T47D (cell line): ENCODE results near the gene ITFG1.
"Not testable (repeated sequence)": the region's sequence is repeated elsewhere in the genome, so short reads cannot be mapped to it uniquely, and the experiment has no call there.

Source experiments
- DNase-seq, 2 experiments: peaks; one replicate each; pipeline versions ENCODE4 v3.0.0 to v3.0.0-alpha.2; 2011 to 2012; ENCODE audit warnings: low read depth in 1 of 2, low spot score in 1 of 2
- JUND ChIP-seq: IDR thresholded peaks from 2 replicates; pipeline ENCODE4 v1.6.1; 2012; ENCODE audit warnings: low read depth
- in situ Hi-C: cut with HindIII; loops from 2 replicates; pipeline ENCODE4 v1.10.0; 2016; ENCODE audit warnings: low sequenced_read_pairs, low pct_unique_long_range_greater_than_20kb

ITFG1 gene

DNA sequence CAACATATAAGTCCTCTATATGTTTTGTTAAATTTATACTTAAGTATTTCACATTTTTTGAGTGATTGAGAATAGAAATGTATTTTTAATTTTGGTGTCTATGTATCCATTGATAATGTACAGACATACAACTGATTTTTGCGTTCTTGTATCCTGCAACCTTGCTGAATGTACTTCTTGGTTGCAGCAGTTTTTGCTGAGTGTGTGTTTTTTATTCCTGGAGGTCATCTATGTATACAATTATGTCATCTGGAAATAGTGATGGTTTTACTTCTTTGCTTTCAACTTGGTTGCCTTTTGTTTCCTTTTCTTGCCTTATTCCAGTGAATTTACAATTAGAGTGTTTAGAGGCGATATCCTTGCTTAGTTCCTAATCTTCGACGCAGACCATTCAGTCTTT, 249.6 kb downstream of the ITFG1 start:
- TF ChIP-seq JUND: no peak
- DNase-seq: no peak
- in situ Hi-C loops: no loop called here

DNA sequence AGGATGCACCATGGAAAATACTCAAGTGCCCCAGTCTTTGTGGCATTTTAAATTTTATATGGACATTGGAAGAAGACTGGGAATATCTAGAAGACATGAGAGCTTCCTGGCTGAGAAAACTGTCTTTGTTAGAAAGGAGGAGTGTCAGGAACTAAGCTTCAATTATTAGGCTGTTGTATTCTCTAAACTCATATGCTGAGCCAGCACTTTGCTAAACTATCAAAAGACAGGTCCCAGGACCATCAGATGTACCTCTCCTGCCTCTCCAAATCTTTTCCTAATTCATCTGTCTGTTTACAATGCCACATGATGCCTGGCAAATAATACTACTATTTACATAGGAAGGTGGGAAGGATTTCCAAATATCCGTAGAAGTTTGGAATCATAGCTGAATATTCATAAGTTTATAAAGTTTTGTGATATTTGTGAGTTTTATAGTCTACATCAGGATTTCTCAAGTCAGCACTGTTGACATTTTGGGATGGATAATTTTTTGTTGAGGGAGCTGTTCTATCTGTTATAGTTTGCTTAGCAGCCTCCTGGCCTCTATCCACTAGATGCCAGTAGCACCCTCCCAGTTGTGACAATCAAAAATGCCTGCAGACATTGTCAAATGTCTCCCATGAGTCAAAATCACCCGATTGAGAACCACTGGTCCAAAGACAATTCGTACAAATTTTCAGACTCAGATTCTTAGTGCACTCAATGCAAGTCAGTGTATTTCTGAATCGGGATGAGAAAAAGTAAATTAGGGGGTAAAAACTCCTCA, 255.9 kb downstream of the ITFG1 start:
- DNase-seq: peak in 1 of 2 experiments; percentile 3
- no peak for TF ChIP-seq JUND
- in situ Hi-C loops: no loop called here

DNA sequence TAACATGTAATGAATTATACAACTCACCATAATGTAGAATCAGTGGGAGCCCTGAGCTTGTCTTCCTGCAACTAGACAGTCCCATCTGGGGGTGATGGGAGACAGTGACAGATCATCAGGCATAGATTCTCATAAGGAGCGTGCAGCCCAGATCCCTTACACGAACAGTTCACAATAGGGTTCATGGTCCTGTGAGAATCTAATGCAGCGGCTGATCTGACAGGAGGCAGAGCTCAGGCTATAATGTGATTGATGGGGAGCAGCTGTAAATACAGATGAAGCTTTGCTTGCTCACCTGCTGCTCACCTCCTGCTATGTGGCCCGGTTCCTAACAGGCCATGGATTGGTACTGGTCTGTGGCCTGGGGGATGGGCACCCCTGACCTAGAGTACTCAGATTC, 257.4 kb downstream of the ITFG1 start:
- not testable (repeated sequence) for DNase-seq

DNA sequence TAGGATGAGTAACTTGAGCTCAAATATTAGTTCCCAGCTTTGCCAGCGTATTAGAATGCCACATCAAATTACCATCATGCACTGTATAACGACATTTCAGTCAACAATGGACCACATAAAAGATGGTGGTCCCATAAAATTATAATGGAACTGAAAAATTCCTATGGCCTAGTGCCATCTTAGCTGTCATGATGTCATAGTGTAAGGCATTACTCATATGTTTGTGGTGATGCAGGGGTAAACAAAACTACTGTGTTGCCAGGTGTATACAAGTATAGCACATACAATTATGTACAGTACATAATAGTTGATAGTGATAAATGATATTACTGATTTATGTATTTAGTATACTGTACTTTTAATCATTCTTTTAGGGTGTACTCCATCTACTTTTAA, 262.7 kb downstream of the ITFG1 start:
- DNase-seq: no peak
- no peak for TF ChIP-seq JUND
- in situ Hi-C loops: no loop called here

More for the DNA sequence above, 257.4 kb downstream of the ITFG1 start:
- in situ Hi-C loops: not testable (repeated sequence)

DNA sequence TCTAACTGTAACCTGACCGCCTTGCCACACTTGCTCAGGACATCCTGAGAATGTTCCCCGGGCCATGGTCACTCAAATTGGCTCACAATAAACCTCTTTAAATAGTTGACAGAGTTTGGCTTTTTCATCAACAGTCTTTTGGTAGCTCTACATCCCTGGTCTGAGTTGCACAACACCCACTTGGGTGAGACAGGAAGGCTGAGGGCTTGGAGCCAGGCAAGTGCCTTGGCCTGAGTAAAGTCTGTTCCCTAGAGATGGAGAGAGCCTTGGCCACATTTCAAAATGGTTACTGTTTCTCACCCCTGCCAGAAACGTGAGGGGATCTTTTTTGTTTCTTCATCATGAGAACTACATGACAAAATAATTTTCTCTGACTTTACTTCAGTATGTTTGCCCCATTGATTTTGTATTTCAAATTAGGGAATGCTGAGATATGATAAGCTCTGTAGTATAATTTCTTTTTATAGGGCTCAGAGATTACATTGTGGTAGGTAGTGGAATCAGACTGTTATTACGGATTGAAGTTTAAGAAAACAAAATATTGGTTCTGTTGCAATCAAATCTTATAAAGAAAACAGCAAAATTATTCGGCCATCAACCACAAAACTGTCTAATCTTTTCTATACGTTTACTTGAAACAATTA, 263.2 kb downstream of the ITFG1 start:
- TF ChIP-seq JUND: no peak
- in situ Hi-C loops: no loop called here
- DNase-seq: no peak

DNA sequence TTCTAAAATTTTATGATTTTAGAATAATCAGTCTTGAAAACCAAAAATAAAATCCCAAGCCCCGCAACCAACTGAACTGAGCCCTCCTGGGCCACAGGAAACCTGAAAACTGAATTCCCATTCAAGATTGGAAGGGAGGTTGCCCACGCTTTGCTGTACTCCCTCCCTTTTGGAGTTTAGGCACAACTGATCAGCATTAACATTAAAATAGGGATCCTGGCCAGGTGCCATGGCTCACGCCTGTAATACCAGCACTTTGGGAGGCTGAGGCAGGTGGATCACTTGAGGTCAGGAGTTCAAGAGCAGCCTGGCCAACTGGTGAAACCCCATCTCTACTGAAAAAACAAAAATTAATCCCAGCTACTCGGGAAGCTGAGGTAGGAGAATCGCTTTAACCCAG, 264.4 kb downstream of the ITFG1 start:
- DNase-seq: no peak
- TF ChIP-seq JUND: no peak
- in situ Hi-C loops: no loop called here

DNA sequence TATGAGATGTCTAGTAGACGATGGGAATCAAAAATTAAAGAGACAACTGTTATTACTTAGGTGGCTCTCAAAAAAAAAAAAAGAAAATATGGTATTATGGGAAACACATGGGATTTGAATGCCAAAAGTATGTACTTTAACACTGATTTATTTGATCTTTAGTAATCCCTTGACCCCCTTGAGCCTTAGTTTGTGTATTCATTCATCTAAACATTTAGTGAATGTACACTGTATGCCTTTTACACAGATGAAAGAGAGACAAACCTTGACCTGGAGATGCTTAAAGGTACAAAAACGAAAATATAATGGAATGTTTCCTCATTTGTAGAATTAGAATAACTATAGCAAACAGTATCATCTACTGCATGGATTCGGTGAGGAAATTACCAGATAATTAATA, 278.5 kb downstream of the ITFG1 start:
- in situ Hi-C loops: no loop called here
- TF ChIP-seq JUND: no peak

DNA sequence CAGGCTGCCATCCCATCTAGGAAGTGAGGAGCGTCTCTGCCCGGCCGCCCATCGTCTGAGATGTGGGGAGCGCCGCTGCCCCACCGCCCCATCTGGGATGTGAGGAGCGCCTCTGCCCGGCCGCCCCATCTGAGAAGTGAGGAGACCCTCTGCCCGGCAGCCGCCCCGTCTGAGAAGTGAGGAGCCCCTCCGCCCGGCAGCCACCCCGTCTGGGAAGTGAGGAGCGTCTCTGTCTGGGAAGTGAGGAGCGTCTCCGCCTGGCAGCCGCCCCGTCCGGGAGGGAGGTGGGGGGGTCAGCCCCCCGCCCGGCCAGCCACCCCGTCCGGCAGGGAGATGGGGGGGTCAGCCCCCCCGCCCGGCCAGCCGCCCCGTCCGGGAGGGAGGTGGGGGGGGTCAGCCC, 279.8 kb downstream of the ITFG1 start:
- in situ Hi-C loops, DNase-seq: not testable (repeated sequence)

More for the DNA sequence above, 278.5 kb downstream of the ITFG1 start:
- no peak for DNase-seq

DNA sequence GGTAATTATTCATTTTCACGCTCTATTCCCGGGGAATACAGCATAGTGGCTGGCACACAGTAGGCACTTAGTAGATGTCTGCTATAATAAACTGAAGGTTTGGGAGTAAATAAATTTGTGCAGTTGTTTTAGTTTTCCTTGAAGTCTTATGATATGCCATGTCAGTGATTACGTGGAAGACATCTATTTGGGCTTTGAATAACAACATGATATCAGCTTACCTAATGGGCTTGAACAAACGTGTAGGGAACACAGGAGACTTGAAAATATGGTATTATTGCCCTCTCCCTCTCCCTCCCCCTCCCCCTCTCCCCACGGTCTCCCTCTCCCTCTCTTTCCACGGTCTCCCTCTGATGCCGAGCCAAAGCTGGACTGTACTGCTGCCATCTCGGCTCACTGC, 280.8 kb downstream of the ITFG1 start:
- no peak for DNase-seq
- no peak for TF ChIP-seq JUND
- in situ Hi-C loops: no loop called here

DNA sequence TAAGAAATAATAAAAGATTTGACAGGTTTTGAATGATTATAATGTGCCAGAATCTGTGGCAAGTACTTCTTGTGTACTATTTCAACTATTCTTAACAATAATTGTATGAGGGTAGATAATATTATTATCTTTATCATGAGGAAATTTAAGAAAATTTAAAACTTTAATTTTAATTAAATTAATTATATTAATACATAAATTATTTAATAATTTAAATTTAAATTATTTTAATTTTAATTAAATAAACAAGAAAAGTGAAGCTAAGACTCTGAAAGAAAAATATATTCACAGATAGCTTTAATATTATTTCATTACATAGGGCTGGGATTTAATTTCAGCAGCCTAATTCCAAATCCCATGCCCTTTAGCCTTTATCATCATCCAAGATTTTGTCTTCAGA, 285.7 kb downstream of the ITFG1 start:
- in situ Hi-C loops: no loop called here
- no peak for DNase-seq
- TF ChIP-seq JUND: no peak

DNA sequence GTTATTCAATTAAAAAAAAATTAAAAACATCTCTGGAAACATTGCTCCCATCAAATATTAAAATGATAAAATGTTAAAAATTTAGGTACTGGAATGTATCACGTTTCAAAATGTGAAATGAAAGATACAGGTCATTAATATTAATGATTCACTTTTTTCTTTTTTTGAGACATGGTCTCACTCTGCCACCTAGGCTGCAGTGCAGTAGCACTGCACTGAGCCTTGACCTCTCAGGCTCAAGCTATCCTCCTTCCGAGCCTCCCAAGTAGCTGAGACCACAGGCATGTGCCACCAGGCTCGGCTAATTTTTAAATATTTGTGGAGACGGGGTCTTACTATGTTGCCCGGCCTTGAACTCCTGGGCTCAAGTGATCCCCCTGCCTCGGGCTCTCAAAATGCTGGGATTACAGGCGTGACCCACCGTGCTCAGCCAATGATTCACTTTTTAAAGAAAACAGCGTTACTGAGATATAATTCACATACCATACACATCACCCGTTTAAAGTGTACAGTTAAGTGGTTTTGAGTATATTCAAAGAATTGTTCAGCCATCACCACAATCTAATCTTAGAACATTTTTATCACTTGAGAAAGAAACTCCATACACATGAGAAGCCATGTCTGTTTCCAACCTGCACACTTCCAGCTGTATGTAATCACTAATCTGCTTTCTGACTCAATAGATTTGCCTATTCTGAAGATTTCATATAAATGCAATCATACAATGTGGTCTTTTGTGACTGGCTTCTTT, 298.0 kb downstream of the ITFG1 start:
- no peak for DNase-seq
- TF ChIP-seq JUND: no peak
- in situ Hi-C loops: no loop called here

DNA sequence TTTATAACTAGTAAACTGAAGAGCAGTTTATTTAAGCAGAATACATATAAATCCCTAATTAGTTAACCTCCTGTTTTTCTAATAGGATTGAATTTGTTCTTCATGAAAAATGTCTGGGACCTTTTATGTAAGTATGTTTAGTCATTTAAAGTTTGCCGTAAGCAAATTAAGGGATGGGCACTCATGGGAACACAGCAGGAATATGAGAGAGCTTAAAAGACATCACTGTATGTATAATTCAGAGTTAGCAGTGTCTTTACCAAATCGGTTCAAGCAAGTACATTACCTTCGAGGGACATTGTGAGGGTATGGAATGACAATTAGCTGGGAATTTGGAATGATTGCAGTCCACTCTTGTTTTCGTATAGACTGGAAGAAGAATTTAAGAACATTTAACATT, 299.4 kb downstream of the ITFG1 start:
- in situ Hi-C loops: no loop called here
- TF ChIP-seq JUND: no peak
- no peak for DNase-seq

DNA sequence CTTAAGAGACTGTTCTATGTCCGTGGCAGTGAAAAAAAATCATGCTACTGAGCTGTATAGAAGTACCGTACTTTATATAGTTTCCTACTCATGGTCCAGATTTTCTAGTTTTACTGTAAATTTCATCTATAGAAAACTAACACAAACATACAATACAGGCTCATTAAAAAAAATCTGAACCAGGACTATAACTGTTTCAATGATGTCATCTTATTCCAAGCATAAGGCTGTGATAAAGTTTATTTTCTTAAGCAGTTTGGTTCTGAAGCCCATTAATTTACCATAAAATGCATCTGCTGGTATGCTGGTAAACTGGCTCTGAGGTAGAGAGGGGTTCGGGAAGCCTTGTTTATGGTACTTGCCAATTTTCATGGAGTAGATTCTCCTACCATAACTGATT, 300.4 kb downstream of the ITFG1 start:
- no peak for TF ChIP-seq JUND
- in situ Hi-C loops: no loop called here
- DNase-seq: no peak

DNA sequence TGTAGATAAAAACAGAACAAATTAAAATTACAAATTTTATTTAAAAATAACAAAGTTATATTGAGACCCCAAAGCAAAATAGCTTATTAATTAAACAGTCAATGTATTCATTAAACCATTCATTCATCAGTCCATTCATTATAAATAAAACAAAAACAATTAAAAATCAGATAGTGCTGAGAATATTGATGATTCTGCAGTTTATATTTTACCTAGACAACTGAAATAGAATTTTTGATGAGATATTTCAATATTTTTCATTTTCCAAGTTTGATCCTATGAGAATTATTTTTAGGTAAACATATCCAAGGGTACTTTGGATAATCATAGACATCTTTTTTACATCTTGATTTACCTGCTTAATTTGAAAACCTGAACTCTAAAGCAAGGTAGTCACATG, 301.9 kb downstream of the ITFG1 start:
- no peak for DNase-seq
- TF ChIP-seq JUND: no peak
- in situ Hi-C loops: no loop called here
